ENCODE measurements around the gene NEURL1.

- TF ChIP-seq EP300 (IDR thresholded peaks at IDR 0.05) (no peak), CTCF (IDR thresholded peaks at IDR 0.05) (no peak)
Observed at GRCh38 chr10:103549349-103549685, 55.8 kb downstream of the NEURL1 start.

Measured in ovary (tissue), 3 donors.